ENCODE data around the gene GMPPB. TPM values are rescaled to one million over a fixed set of nuclear protein-coding genes. Genes with fewer than 3 reads are reported as not detected.
"Not testable (repeated sequence)": the region's sequence is repeated elsewhere in the genome, so short reads cannot be mapped to it uniquely, and the experiment has no call there.

GMPPB gene
- total RNA-seq, 4 donors from 2014 or later: 28.5 to 85.6 (median 57.7) TPM

- no peak for DNase-seq
- Histone ChIP-seq H3K4me3 (replicated peaks in 1 of 3) (no peak overlapping the region), H3K4me1 (no peaks in the 10 kb centered on the region), H3K27me3 (no peaks in the 10 kb centered on the region), H3K36me3 (peaks cover 0 to 32% of the 10 kb centered on the region in 2 donors), H3K9me3 (no peaks in the 10 kb centered on the region), H3K27ac (no peak overlapping the region)
- intact Hi-C loops (cut with DNase I): no loop called here
- TF ChIP-seq POLR2A (IDR thresholded peaks at IDR 0.05): no peak
- TF ChIP-seq CTCF (IDR thresholded peaks at IDR 0.05): no peak
- WGBS, 2 donors: 85 to 88% methylated on average over 6 to 8 of the region's 16 CpGs
Measured at GRCh38 chr3:49699281-49699979, 24.3 kb downstream of the GMPPB start.

GRCh38 chr3:49695350-49696015, 28.3 kb downstream of the GMPPB start:
- H3K4me3 ChIP-seq (replicated peaks in 1 of 3); H3K27ac ChIP-seq; intact Hi-C loops (cut with DNase I); H3K9me3 ChIP-seq; H3K27me3 ChIP-seq; DNase-seq: not testable (repeated sequence)
- H3K36me3 ChIP-seq: peaks cover 0 to 15% of the 10 kb centered on the region in 2 donors
- H3K4me1 ChIP-seq: peaks cover 5 to 10% of the 10 kb centered on the region in 2 donors
- 90 to 94% methylated on average over 2 to 3 of the region's 4 CpGs for WGBS, 2 donors

- H3K27me3 ChIP-seq; intact Hi-C loops (cut with DNase I); DNase-seq; H3K9me3 ChIP-seq; H3K27ac ChIP-seq; H3K4me3 ChIP-seq (replicated peaks in 1 of 3): not testable (repeated sequence)
- peaks cover 0 to 10% of the 10 kb centered on the region in 2 donors for H3K36me3 ChIP-seq
- H3K4me1 ChIP-seq: peaks cover 13 to 17% of the 10 kb centered on the region in 2 donors
- WGBS, 2 donors: 60 to 63% methylated on average over 5 of the region's 6 CpGs
Measured at GRCh38 chr3:49694409-49695070, 29.2 kb downstream of the GMPPB start.

- H3K27me3 ChIP-seq; H3K4me3 ChIP-seq (replicated peaks in 1 of 3); H3K27ac ChIP-seq; H3K9me3 ChIP-seq; DNase-seq; intact Hi-C loops (cut with DNase I); H3K36me3 ChIP-seq: not testable (repeated sequence)
- peaks cover 20 to 27% of the 10 kb centered on the region in 2 donors for H3K4me1 ChIP-seq
- 78 to 88% methylated on average over 3 of the region's 3 CpGs for WGBS, 2 donors
Measured at GRCh38 chr3:49691481-49691880, 32.3 kb downstream of the GMPPB start.

GRCh38 chr3:49690856-49691255, 32.9 kb downstream of the GMPPB start:
- H3K27me3 ChIP-seq; intact Hi-C loops (cut with DNase I); H3K4me3 ChIP-seq (replicated peaks in 1 of 3); H3K9me3 ChIP-seq; H3K27ac ChIP-seq; H3K36me3 ChIP-seq; DNase-seq: not testable (repeated sequence)
- 92 to 96% methylated on average over 3 of the region's 3 CpGs for WGBS, 2 donors
- H3K4me1 ChIP-seq: peaks cover 20 to 32% of the 10 kb centered on the region in 2 donors

GRCh38 chr3:49689908-49690624, 33.7 kb downstream of the GMPPB start:
- peaks cover 20 to 34% of the 10 kb centered on the region in 2 donors for H3K4me1 ChIP-seq
- intact Hi-C loops (cut with DNase I); H3K9me3 ChIP-seq; DNase-seq; H3K27me3 ChIP-seq; H3K36me3 ChIP-seq: not testable (repeated sequence)
- WGBS, 2 donors: 7 to 13% methylated on average over 14 to 16 of the region's 16 CpGs
- H3K27ac ChIP-seq: peak overlapping the region in 2 of 3 donors; percentile 75 to 85
- H3K4me3 ChIP-seq (replicated peaks in 1 of 3): peak overlapping the region; percentile 82 to 98 (median 91)

GRCh38 chr3:49689046-49689907, 34.5 kb downstream of the GMPPB start, which contains the start of the genes MST1 and RNF123:
Gene MST1, minus strand, starts transcription at chr3:49689474. Its CDS starts 783 bp downstream, at chr3:49688691.
Gene RNF123, plus strand, starts transcription at chr3:49689557. Its CDS starts 1,609 bp downstream, at chr3:49691166.
- Histone ChIP-seq H3K27me3 (no peaks in the 10 kb centered on the region), H3K9me3 (no peaks in the 10 kb centered on the region), H3K4me3 (replicated peaks in 1 of 3) (peak within 1 kb of the TSS; percentile 82 to 98 (median 91)), H3K36me3 (no peaks in the 10 kb centered on the region), H3K4me1 (peaks cover 20 to 38% of the 10 kb centered on the region in 2 donors), H3K27ac (peak within 1 kb of the TSS; percentile 51 to 85 (median 75))
- TF ChIP-seq CTCF (IDR thresholded peaks at IDR 0.05): peak in 3 of 6 experiments; percentile 11 to 26 (median 23)
- TF ChIP-seq POLR2A (IDR thresholded peaks at IDR 0.05): peak in 1 of 2 donors; percentile 65
- intact Hi-C loops (cut with DNase I): no loop called here
- 0 to 3% methylated on average over 2 to 19 of the region's 66 CpGs for WGBS, 2 donors
- DNase-seq: peak; percentile 88 to 89

GRCh38 chr3:49688338-49689045, 35.3 kb downstream of the GMPPB start:
- 57 to 76% methylated on average over 5 to 6 of the region's 7 CpGs for WGBS, 2 donors
- intact Hi-C loops (cut with DNase I): not testable (repeated sequence)

More at GRCh38 chr3:49688338-49689045, 35.3 kb downstream of the GMPPB start:
- Histone ChIP-seq H3K27ac (peak overlapping the region; percentile 51 to 85 (median 75)), H3K4me3 (replicated peaks in 1 of 3) (peak overlapping the region in 1 of 3 donors; percentile 91), H3K4me1 (peaks cover 24 to 46% of the 10 kb centered on the region in 2 donors)
- not testable (repeated sequence) for H3K36me3 ChIP-seq, H3K27me3 ChIP-seq, DNase-seq, H3K9me3 ChIP-seq

Measured in thyroid gland (tissue), 4 donors.